ENCODE data around the gene NEK6. TPM values are rescaled to one million over a fixed set of nuclear protein-coding genes. Genes with fewer than 3 reads are reported as not detected.

The NEK6 gene
- total and polyA plus RNA-seq, 10 donors = 11.2 to 71.3 (median 41.1) TPM

- H3K27me3 ChIP-seq (replicated peaks in 1 of 7) = no peaks in the 10 kb centered on the region
- TF ChIP-seq POLR2A (IDR thresholded peaks at IDR 0.05) (no peak), POLR2AphosphoS5 (IDR thresholded peaks at IDR 0.05) (peak in 1 of 3 donors; percentile 29)
- TF ChIP-seq, protein P1, sequence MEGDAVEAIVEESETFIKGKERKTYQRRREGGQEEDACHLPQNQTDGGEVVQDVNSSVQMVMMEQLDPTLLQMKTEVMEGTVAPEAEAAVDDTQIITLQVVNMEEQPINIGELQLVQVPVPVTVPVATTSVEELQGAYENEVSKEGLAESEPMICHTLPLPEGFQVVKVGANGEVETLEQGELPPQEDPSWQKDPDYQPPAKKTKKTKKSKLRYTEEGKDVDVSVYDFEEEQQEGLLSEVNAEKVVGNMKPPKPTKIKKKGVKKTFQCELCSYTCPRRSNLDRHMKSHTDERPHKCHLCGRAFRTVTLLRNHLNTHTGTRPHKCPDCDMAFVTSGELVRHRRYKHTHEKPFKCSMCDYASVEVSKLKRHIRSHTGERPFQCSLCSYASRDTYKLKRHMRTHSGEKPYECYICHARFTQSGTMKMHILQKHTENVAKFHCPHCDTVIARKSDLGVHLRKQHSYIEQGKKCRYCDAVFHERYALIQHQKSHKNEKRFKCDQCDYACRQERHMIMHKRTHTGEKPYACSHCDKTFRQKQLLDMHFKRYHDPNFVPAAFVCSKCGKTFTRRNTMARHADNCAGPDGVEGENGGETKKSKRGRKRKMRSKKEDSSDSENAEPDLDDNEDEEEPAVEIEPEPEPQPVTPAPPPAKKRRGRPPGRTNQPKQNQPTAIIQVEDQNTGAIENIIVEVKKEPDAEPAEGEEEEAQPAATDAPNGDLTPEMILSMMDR (IDR thresholded peaks at IDR 0.05 in 8 of 11, conservative IDR thresholded peaks at IDR 0.05 in 3 of 11) = no peak
- H3K4me1 ChIP-seq = no peaks in the 10 kb centered on the region
- H3K9me3 ChIP-seq = no peaks in the 10 kb centered on the region
- no peak overlapping the region for H3K4me3 ChIP-seq
- WGBS, 5 donors = 74 to 94% (median 89%) methylated on average over 5 to 11 of the region's 11 CpGs
- H3K27ac ChIP-seq = no peak overlapping the region
- DNase-seq = no peak
- intact Hi-C loops (cut with DNase I; ENCODE audit: low total_unique reads) = no loop called here
- H3K36me3 ChIP-seq = peaks cover 0 to 100% (median 66%) of the 10 kb centered on the region in 6 donors
Observed at GRCh38 chr9:124331580-124331979, 73.8 kb downstream of the NEK6 start.

DNA sequence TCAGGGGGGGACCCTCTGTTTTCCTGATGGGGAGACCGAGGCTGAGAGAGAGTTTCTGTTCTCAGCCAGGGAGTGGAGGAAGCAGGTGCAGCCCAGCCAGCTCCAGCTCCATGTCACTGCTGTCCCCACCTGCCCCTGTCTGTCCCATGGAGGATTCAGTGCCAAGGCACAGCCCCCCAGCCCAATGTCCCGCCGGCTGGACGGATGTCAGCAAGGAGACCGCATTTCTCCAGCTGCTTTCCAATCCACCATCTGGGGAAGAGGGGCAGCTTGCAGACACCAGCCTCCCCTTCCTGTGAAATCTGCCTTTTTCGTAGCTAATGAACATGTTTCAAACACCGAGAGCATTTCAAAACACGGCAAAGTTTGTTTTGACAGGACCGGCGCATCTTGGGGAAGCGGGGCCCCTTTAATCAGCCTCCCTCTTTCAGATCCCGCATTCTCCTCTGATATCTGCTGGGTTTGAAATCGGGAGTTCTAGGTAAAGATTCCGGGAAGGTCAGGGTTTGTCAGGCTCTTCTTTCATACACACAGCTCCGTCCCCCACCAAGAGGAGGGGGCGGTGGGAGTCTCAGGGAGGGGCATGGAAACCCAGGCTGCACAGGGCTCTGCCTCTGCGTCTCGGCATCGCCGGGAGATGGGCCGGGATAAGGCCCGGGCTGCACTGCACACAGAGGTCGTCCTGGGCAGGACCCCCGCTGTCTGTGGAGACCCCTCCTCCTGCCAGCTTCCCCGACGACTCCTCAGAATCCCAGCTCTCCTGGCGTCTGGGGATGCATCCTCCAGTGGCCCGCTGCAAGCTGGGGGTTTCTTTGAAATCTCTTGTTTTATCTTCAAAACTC, 74.8 kb downstream of the NEK6 start:
- no peak for DNase-seq
- TF ChIP-seq, protein P1 (IDR thresholded peaks at IDR 0.05 in 8 of 11, conservative IDR thresholded peaks at IDR 0.05 in 3 of 11) = no peak
- Histone ChIP-seq H3K27me3 (replicated peaks in 1 of 7) (no peaks in the 10 kb centered on the region), H3K4me1 (no peaks in the 10 kb centered on the region), H3K36me3 (peaks cover 0 to 100% (median 65%) of the 10 kb centered on the region in 6 donors), H3K4me3 (no peak overlapping the region), H3K27ac (no peak overlapping the region), H3K9me3 (peaks cover 0 to 9% (median 6%) of the 10 kb centered on the region in 8 donors)
- intact Hi-C loops (cut with DNase I; ENCODE audit: low total_unique reads) = no loop called here
- WGBS, 5 donors = 81 to 90% (median 85%) methylated on average over 24 to 28 of the region's 28 CpGs

- no peak overlapping the region for H3K27ac ChIP-seq
- intact Hi-C loops (cut with DNase I; ENCODE audit: low total_unique reads) = no loop called here
- WGBS, 5 donors = 88 to 95% (median 95%) methylated on average over 7 of the region's 7 CpGs
Observed at GRCh38 chr9:124333203-124333579, 75.4 kb downstream of the NEK6 start.

More at GRCh38 chr9:124333203-124333579, 75.4 kb downstream of the NEK6 start:
- DNase-seq = no peak
- TF ChIP-seq, protein P1 (IDR thresholded peaks at IDR 0.05 in 8 of 11, conservative IDR thresholded peaks at IDR 0.05 in 3 of 11) = no peak
- TF ChIP-seq POLR2A (IDR thresholded peaks at IDR 0.05) (no peak), POLR2AphosphoS5 (IDR thresholded peaks at IDR 0.05) (no peak)
- H3K27me3 ChIP-seq (replicated peaks in 1 of 7) = no peaks in the 10 kb centered on the region
- no peak overlapping the region for H3K4me3 ChIP-seq
- H3K9me3 ChIP-seq = peaks cover 0 to 14% (median 10%) of the 10 kb centered on the region in 8 donors
- H3K4me1 ChIP-seq = no peaks in the 10 kb centered on the region
- peaks cover 0 to 100% (median 62%) of the 10 kb centered on the region in 6 donors for H3K36me3 ChIP-seq

Data from spleen (tissue), 11 donors.